ENCODE results near the gene GPN3.
"Not testable (repeated sequence)": the region's sequence is repeated elsewhere in the genome, so short reads cannot be mapped to it uniquely, and the experiment has no call there.

GPN3 gene

DNA sequence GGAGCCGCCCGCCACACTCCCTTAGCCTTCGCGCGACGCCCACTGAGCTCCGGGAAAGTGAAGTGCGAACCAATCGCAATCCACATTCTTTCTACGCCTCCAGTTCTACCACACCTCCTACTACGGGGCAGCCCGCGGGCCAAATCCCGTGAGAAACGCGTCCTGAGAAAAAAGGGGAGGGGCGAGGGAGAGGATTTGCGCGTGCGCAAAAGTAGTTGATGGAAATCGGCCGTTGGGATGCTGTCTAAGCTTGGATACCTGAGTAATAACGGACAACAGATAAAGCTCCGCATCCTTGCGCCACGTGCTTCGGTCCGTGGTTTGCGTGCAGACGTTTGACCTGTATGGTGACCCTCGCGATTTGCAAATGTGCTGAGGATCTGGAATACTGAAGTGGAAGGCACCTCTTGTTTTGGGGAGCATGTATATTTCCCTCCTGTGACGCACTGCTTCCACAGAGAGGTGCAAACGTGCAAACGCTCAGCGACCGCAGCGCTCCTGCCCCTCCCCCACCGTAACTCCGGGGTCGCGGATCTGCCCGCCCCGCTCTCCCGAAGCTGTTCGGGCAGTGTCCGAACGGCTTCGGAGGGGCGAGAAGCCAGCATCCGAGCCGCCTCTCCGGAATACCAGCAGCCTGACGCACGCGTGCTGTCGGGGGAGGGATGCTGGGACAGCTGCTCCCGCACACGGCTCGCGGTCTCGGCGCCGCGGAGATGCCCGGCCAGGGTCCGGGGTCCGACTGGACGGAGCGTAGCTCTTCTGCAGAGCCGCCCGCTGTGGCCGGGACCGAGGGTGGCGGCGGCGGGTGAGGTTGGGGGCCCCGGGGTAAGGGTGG lies at the start of gene GPN3, which contains the start of gene FAM216A:
GPN3 (minus strand) TSS at position 44 of the 835 bp plus-strand sequence. CDS start 54 bp downstream, outside the sequence.
FAM216A (plus strand) TSS at position 632 of the 835 bp plus-strand sequence; CDS start at position 663, 31 bp downstream.
- peak; percentile 98 for DNase-seq

DNA sequence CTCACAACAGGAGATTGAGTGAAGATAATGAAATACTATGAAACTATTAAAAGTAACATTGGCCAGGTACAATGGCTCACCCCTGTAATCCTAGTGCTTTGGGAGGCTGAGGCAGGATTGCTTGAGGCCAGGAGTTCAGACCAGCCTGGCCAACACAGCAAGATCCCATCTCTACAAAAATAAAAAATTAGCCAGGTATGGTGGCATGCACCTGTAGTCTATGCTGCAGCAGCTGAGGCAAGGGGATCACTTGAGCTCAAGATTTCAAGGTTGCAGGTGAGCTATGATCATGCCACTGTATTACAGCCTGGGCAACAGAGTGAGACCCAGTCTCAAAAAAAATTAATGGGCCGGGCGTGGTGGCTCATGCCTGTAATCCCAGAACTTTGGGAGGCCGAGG lies 48.9 kb upstream of the GPN3 start:
- DNase-seq, result no peak

GRCh38 chr12:110514363-110514762 lies 46.3 kb upstream of the GPN3 start:
- DNase-seq, result no peak

DNA sequence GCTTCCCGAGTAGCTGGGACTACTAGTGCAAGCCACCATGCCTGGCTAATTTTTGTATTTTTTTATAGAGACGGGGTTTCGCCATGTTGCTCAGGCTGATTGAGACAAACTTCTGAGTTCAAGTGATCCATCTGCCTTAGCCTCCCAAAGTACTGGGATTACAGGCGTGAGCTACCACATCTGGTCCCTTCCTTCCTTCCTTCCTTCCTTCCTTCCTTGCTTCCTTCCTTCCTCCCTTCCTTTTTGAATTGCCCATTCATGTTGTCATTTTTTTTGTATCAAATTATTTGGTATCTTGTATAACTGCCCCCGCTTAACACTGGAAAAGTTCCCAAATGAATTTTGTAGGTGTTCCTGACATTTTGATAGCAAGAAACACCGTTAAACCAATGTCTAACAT lies 45.8 kb upstream of the GPN3 start:
- no peak for DNase-seq

DNA sequence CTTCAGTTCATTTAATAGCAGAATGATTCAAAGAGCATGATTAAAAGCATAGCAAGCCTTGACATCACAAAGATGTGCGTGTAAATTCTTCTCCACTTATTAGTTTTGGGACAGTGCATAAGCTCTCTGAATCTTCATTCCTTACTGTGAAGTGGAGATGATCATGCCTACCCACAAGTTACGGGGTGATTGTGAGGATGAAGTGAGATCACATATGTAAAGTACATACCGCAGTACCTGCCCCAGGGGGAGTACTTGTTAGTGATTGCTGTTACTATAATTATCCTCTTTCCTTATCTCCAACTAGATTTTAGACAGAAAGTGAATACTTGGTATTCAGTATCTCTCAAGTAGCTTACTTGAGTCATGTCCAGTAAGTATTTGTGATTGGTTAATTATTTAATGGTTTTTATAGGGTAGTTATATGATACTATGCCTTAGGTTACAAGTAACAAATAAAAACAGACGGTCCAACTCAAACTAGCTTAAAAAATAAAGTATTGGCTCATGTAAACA lies 40.1 kb upstream of the GPN3 start:
- no peak for DNase-seq

DNA sequence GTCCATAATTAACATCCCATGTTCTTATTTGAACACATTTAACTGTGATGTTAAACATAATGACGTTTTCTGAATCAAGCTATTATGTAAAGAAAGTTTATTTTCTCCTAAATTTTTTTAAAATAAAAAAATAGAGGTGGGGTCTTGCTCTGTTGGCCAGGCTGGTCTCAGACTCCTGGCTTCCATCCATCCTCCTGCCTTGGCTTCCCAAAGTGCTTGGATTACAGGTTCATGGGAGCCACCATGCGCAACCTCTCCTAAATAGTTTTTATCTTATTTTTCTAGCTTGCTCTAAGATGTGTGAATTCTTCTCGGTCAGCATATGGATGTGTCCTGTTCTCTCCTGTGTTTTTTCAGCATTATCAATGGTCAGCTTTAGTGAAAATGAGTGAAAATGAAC lies 37.3 kb upstream of the GPN3 start:
- DNase-seq, result no peak

DNA sequence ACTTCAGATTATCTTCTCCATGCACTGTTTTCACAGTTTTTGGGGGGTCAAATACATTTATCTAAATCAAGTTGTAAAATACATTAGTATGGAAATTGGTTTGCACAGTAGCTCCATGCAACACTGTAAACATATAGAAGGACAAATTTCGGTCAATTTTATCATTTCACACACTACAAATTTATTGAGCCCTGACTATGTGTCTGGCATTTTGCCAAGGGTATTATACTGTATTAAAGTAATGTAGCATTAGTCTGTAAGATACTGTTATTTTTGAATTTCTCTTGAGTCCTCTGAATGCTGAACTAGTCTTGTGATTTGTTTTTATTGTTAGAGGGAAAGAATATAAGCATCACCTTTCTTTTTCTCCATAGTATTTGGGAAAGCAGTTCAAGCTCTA lies 35.4 kb upstream of the GPN3 start:
- no peak for DNase-seq

- peak; percentile 98 for DNase-seq
These were observed 34.0 kb upstream of the GPN3 start, which contains the start of the genes RAD9B and VPS29 for GRCh38 chr12:110501752-110502738. Gene RAD9B (plus strand): TSS chr12:110502331. CDS start chr12:110502338, 7 bp downstream. Gene VPS29 (minus strand): TSS chr12:110502111. CDS start chr12:110502051, 60 bp downstream.

DNA sequence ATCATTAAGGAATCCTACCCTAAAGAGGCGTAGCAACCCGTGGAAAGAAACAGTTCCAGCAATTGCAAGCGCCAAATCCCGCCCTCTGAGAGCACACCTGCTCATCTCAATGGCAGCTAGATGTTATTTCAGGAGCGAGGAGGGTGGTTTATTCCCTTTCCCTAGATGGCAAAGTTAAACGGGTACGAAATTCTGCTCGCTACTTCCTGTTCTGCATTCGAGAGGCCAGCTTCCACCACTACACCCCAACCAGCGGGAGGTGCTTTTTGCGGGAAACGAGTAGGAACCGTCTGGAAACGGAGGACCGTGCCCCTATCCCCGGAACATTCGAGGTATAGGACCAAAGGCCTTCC lies 33.3 kb upstream of the GPN3 start:
- peak; percentile 61 for DNase-seq

DNA sequence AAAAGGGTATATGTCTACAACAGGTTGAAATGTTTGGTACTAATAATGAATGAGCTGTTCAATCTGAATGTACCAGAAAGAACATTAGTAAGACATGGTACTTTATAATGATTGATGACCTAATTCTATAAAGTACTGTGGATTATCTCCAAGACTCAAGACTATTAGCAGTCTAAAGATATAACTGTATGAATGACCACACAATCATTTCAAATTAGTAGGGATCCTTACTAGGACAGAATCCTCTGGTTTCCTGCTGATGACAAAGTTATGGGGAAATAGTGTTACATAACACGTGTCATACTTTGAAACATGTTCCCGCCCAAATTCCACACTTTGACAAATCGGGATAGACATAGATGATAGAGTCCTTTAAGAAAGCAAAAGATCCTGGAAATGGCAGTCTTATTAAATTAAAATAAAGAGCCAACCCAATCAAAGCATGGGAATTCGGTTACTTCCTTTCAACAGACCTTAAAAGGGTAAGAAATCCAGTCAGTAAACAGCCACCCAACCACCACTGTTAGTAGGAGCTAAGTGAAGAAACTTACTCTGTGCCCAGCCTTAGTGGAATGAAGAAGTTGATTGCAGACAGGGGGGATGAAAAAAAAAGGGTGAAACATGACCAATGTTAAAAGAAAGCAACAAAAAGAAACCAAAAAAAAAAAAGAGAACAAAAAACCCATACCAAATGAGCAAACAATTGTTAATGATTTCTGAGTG lies 31.1 kb upstream of the GPN3 start:
- no peak for DNase-seq

GRCh38 chr12:110475426-110475825 lies 7.4 kb upstream of the GPN3 start:
- DNase-seq, result no peak

DNA sequence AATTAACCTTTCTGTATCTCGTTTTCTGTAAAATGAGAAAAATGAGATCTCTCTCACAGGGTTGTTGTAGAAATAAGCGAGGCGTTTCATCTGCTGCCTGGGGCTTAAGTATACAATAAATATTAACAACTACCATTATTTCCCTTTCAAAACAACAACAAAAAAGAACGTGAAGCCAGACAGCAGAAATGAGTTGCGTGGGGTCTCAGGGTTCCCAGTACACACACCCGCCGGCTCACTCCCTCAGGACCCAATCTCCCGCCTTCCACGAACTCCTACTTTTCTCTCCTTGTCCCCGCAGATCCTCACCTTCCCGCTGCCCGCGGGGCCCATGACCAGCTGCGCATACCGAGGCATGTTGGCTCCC lies 227 bp downstream of the GPN3 start:
- DNase-seq, result no peak

DNA sequence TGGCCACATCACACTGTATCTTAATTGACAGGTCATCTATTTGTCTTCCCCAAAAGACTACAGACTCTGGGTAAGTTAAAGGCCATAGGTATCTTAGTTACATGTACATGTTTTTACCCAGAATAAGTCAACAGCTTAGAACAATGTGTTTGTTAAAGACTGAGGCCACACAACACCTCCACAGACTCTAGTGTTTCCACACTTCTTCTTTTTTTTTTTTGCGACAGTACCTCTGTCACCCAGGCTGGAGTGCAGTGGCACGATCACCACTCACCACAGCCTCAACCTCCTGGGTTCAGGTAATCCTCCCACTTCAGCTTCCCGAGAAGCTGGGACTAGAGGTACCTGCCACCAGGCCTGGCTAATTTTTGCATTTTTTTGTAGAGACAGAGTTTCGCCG lies 1.3 kb downstream of the GPN3 start:
- DNase-seq, result no peak

DNA sequence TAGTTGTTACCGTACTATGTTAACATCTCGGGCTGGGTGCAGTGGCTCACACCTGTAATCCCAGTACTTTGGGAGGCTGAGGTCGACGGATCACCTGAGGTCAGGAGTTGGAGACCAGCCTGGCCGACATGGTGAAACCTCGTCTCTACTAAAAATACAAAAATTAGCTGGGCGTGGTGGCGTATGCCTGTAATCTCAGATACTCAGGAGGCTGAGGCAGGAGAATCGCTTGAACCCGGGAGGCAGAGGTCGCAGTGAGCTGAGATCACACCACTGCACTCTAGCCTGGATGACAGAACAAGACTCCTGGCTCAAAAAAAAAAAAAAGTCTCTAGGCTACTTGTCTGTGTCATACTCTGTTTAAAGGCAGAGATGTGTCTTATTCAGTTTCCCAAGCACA lies 2.3 kb downstream of the GPN3 start:
- not testable (repeated sequence) for DNase-seq

- DNase-seq, result no peak
These were observed 3.0 kb downstream of the GPN3 start for GRCh38 chr12:110465024-110465423.

- not testable (repeated sequence) for DNase-seq
These were observed 6.9 kb downstream of the GPN3 start for GRCh38 chr12:110461189-110461588.

DNA sequence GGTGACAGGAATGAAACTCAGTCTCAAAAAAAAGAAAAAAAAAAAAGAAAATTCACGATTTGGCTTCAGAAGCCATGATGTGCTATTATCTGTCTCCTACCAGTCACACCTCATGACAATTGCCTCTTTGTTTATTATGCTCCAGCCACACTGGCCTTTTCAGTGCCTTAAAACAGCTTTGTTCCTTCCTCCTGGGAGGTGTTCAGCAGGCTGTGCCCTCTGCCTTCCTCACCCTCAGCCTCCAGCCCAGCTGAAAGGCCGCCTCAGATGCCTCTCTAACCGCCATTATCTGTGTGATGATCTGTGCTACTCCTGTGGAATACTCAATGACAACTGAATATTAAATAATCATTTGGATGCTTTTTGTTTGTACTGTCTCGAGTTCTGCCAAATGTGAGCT lies 9.3 kb downstream of the GPN3 start:
- no peak for DNase-seq

- DNase-seq, result no peak
These were observed 14.3 kb downstream of the GPN3 start for GRCh38 chr12:110453569-110454296.

GRCh38 chr12:110451263-110451662 lies 16.8 kb downstream of the GPN3 start:
- no peak for DNase-seq

DNA sequence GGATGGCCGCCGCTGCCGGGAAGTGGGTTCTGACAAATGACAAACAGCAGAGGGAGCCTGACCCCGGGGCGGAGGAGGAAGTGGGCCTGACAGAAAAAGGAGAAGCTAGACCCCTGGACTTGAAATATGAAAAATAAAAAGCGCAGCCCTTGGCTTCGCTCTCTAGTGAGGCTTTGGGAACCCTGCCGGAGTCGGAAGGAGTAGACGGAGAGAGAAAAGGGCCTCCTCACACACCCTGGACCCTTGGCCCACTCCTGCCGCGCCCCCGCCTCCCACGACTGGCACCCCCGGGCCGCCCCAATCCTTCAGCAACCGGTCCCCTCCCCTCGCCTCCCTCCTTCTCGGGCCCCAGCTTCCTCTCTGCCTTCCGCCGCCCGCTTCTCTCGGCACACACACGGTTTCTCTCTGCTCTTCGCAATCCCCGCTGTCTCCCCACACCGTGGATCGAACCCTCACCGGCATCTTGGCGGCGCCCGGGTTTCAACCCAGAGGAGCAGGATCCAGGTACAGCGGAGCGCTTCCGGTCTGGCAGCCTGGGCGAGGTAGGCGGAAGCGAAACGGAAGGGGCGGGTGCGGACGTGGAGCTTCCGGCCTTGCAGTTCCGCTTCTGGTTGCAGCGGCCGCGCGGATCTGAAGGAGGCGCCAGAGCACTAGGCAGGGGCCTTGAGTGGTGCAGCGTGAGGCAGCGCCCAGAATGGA lies 18.1 kb downstream of the GPN3 start, which contains the start of gene ARPC3:
ARPC3 (minus strand) TSS at position 539 of the 699 bp plus-strand sequence; CDS start at position 462, 77 bp downstream.
- peak; percentile 96 for DNase-seq

GRCh38 chr12:110444455-110444854 lies 23.6 kb downstream of the GPN3 start:
- DNase-seq, result no peak

All from NCI-H1105 (cell line).